Activated B cell treated with CpG ODN at 0.5 μM for 24 hours (primary cell): ENCODE results near the gene RNF130. TPM values are rescaled to one million over a fixed set of nuclear protein-coding genes. Genes with fewer than 3 reads are reported as not detected.
A peak's percentile ranks its signal among the peaks of the same experiment; 100 is the strongest.

ENCODE experiments used
- ATAC-seq: fragments of 200-7000 bp; cut with Tn5 transposase; one replicate; pipeline ENCODE4 v1.10.0; 2021; ENCODE audit warnings: low read depth, mild to moderate bottlenecking, moderate library complexity
- CTCF ChIA-PET: fragments of 350-600 bp; sonication (Branson Sonifier 250); formaldehyde crosslinking; loops from one replicate; lab custom pipeline; 2021; ENCODE audit warnings: antibody characterized with exemption; lab: Charles Lee
- POLR2A ChIA-PET: fragments of 350-600 bp; sonication (Branson Sonifier 250); formaldehyde crosslinking; loops from one replicate; lab custom pipeline; 2021; ENCODE audit warnings: antibody characterized with exemption; lab: Charles Lee
- DNase-seq: peaks from one replicate; pipeline ENCODE4 v3.0.0; 2022
- H3K27ac Mint-ChIP-seq: one replicate; pipeline ENCODE4 v1.8.0; 2020; ENCODE audit warnings: mixed read lengths
- H3K27me3 Mint-ChIP-seq: one replicate; pipeline ENCODE4 v1.8.0; 2021; ENCODE audit warnings: mixed read lengths
- H3K36me3 Mint-ChIP-seq: one replicate; pipeline ENCODE4 v1.8.0; 2021; ENCODE audit warnings: low read depth, mixed read lengths
- H3K4me1 Mint-ChIP-seq: one replicate; pipeline ENCODE4 v1.8.0; 2021; ENCODE audit warnings: mixed read lengths
- H3K4me3 Mint-ChIP-seq: one replicate; pipeline ENCODE4 v1.8.0; 2020; ENCODE audit warnings: mild to moderate bottlenecking, mixed read lengths
- H3K9me3 Mint-ChIP-seq: one replicate; pipeline ENCODE4 v1.8.0; 2020; ENCODE audit warnings: mixed read lengths
- intact Hi-C: fragments of 100-400 bp; cut with micrococcal nuclease; formaldehyde crosslinking; loops from one replicate; pipeline ENCODE4 v1.15.1; 2024
- total RNA-seq: library from RNA; stranded (reverse); gene quantifications from 2 replicates; pipeline ENCODE4 v1.2.3, GENCODE V29; 2022
- TF ChIP-seq, protein P1 (sequence below): fragments of 200-600 bp; IDR thresholded peaks from one replicate; pipeline ENCODE4 v1.8.0; 2022; ENCODE audit warnings: antibody characterized with exemption, mild to moderate bottlenecking

RNF130 gene
- total RNA-seq, 1 donor from 2014 or later = 18.5 TPM

DNA sequence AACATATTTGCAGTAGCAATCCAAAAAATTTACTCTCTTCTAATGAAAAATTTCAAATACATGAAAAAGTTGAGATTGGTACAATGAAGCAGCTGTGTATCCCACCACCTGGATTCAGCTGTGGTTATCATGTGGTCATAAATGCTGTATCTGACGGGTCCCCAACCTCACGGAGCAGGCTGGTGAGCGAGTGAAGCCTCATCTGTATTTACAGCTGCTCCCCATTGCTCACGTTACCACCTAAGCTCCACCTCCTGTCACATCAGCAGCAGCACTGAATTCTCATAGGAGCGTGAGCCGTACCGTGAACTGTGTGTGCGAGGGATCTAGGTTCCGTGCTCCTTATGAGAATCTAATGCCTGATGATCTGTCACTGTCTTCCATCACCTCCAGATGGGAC is 6.8 kb upstream of the RNF130 start:
- H3K4me1 Mint-ChIP-seq = peaks cover 4% of the 10 kb centered on the region
- CTCF ChIA-PET = interaction anchor here (0.6 kb wide), 1 partner anchor 12 kb away, joined by 3 read pairs; no protein-coding TSS in a partner anchor
- DNase-seq (no peak), ATAC-seq (no peak)
- POLR2A ChIA-PET = no interaction called here
- TF ChIP-seq, protein P1, sequence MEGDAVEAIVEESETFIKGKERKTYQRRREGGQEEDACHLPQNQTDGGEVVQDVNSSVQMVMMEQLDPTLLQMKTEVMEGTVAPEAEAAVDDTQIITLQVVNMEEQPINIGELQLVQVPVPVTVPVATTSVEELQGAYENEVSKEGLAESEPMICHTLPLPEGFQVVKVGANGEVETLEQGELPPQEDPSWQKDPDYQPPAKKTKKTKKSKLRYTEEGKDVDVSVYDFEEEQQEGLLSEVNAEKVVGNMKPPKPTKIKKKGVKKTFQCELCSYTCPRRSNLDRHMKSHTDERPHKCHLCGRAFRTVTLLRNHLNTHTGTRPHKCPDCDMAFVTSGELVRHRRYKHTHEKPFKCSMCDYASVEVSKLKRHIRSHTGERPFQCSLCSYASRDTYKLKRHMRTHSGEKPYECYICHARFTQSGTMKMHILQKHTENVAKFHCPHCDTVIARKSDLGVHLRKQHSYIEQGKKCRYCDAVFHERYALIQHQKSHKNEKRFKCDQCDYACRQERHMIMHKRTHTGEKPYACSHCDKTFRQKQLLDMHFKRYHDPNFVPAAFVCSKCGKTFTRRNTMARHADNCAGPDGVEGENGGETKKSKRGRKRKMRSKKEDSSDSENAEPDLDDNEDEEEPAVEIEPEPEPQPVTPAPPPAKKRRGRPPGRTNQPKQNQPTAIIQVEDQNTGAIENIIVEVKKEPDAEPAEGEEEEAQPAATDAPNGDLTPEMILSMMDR = no peak
- no peak overlapping the region for H3K27ac Mint-ChIP-seq
- H3K36me3 Mint-ChIP-seq = no peaks in the 10 kb centered on the region
- H3K27me3 Mint-ChIP-seq = peaks cover 42% of the 10 kb centered on the region
- no peak overlapping the region for H3K4me3 Mint-ChIP-seq
- intact Hi-C loops = no loop called here
- no peaks in the 10 kb centered on the region for H3K9me3 Mint-ChIP-seq

DNA sequence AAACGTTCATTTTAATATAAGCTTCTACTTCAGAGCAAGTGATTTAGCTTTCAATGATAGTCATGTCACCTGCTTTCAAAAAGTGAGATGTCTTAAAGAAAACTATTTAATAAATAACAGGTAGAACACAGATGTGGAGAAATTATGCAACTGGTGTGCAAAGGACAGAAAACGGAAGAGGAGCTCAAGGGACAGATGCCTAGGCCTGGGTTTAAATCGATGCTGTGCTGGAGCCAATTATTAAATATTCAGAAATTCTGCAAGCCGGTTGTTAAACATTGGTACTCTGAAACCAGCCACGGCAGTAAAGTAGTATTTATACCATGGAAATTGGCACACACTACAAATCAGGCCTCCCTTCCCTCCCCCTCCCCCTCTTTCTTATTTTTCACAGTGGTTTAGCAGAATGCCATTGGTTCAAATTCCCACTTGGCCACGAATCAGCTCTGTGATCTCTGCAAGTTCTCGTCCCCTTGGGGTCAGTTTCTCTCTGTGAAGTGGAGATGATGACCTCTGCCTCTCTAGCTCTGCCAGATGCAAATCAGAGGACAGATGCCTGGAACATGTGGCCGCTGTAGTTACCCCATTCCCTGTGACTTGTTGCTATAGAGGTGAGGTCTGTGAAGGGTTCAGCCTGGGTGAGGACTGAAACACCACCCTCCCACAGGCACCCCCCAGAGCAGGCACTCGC is 6.2 kb upstream of the RNF130 start:
- Mint-ChIP-seq H3K4me1 (peaks cover 5% of the 10 kb centered on the region), H3K4me3 (no peak overlapping the region), H3K9me3 (no peaks in the 10 kb centered on the region), H3K27me3 (peaks cover 41% of the 10 kb centered on the region), H3K36me3 (no peaks in the 10 kb centered on the region), H3K27ac (no peak overlapping the region)
- ChIA-PET CTCF (no interaction called here), POLR2A (no interaction called here)
- intact Hi-C loops = no loop called here
- no peak for DNase-seq
- ATAC-seq = no peak
- TF ChIP-seq, protein P1 = no peak

DNA sequence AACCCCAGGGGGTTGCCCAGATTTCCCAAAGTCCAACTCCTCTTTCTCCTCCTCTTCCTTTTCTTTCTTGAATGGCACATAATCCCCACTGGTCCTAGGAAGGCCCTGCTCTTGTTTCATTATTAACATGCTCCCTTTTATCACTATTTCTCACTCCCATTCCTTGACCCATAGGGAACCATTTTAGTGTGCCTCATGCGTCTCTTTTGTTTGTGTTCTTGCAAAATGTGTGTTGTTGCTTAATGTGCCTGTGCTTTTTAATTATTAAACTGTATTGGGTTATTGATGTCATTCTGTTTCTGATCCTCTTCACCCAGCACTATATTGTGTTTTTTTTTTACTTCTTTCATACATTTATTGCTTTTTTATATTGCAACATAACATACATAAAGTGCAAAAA is 4.1 kb upstream of the RNF130 start:
- no peak overlapping the region for H3K27ac Mint-ChIP-seq
- intact Hi-C loops = no loop called here
- no peaks in the 10 kb centered on the region for H3K36me3 Mint-ChIP-seq
- H3K27me3 Mint-ChIP-seq = peaks cover 27% of the 10 kb centered on the region
- TF ChIP-seq, protein P1 = no peak
- H3K4me3 Mint-ChIP-seq = no peak overlapping the region
- DNase-seq (no peak), ATAC-seq (no peak)
- ChIA-PET POLR2A (no interaction called here), CTCF (no interaction called here)
- no peaks in the 10 kb centered on the region for H3K9me3 Mint-ChIP-seq
- peaks cover 15% of the 10 kb centered on the region for H3K4me1 Mint-ChIP-seq

DNA sequence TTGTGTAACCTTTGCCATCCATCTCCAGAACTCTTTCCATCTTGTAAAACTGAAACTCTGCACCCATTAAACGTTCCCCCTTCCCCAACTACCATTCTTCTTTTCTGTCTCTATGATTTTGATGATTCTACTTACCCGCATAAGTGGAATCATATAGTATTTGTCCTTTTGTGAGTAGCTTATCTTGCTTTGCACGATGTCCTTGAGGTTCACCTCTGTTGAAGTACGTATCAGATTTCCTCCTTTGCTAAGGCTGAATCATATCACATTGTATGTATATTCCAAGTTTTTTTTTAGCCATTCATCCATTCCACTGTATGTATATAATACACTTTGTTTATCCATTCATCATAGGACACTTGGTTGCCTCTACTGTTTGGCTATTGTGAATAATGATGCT is 2.9 kb upstream of the RNF130 start:
- TF ChIP-seq, protein P1 = no peak
- H3K36me3 Mint-ChIP-seq = no peaks in the 10 kb centered on the region
- CTCF ChIA-PET = no interaction called here
- no peak for ATAC-seq
- H3K27ac Mint-ChIP-seq = no peak overlapping the region
- no peaks in the 10 kb centered on the region for H3K9me3 Mint-ChIP-seq
- POLR2A ChIA-PET = no interaction called here
- no peak for DNase-seq
- H3K4me1 Mint-ChIP-seq = peaks cover 24% of the 10 kb centered on the region
- H3K4me3 Mint-ChIP-seq = no peak overlapping the region
- intact Hi-C loops = loop anchor here (5.0 kb wide), 4 partner anchors 218 to 1447 kb away; partner anchors contain the start of genes CLK4, CNOT6 and MAPK9
- peaks cover 16% of the 10 kb centered on the region for H3K27me3 Mint-ChIP-seq

DNA sequence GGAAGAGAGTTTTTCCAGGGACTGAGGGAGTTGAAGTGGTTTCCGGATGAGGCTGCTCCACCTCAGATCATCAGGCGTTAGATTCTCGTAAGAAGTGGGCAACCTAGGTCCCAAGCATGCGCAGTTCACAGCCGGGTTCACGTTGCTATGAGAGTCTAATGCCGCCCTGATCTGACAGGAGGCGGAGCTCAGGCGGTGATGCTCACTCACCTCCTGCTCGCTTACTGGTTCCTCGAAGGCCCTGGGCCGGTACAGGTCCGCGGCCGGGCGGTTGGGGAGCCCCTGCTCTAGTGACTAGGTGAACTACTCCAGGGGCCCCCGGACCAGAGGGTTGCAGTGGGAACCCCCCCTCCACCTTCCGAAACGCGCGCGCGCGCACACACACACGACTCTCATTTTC is 997 bp upstream of the RNF130 start:
- ChIA-PET POLR2A (no interaction called here), CTCF (no interaction called here)
- Mint-ChIP-seq H3K9me3 (no peaks in the 10 kb centered on the region), H3K27ac (peak overlapping the region; percentile 84), H3K4me3 (peak overlapping the region; percentile 82), H3K27me3 (peaks cover 2% of the 10 kb centered on the region), H3K4me1 (peaks cover 28% of the 10 kb centered on the region), H3K36me3 (no peaks in the 10 kb centered on the region)
- intact Hi-C loops = loop anchor here (1.0 to 5.0 kb wide), 6 partner anchors 18 to 1445 kb away; partner anchors contain the start of genes CLK4, CNOT6, MAPK9 and RUFY1
- DNase-seq (no peak), ATAC-seq (no peak)
- TF ChIP-seq, protein P1 = no peak
